GM12865 (cell line): ENCODE data around the gene HINT2.

Experiments
- DNase-seq: peaks from one replicate; pipeline ENCODE4 v3.0.0; 2010; ENCODE audit warnings: low read depth
- H3K4me3 ChIP-seq: 2 replicates; pipeline ENCODE4 v1.5.1; 2011; ENCODE audit warnings: mild to moderate bottlenecking, low read depth, low read length, control low read depth
- TF ChIP-seq, protein P1 (sequence below): IDR thresholded peaks from 2 replicates; pipeline ENCODE4 v1.5.1; 2011; ENCODE audit warnings: low read length, control low read depth, low read depth, inconsistent platforms; ENCODE audit not compliant: insufficient read depth; ENCODE audit errors: missing control alignments

The HINT2 gene

DNA sequence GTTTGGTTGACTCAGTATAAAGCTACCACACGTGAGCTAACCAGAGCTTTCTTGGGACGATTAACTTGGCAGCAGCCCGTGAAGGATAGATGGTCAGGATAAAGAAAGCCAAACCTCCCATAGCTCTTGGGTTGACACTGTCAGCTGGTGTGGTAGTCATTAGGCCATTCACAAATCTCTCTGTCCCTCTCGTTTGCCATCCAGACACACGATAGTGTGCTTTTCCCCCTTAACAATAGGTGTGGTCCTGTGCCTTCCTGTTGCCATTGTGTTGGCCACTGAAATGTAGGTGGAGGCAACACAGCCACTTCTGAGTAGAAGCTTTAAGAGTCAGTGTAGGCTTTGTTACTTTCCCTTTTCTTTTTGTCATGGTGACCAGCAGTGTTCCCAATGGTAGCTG is 43.6 kb upstream of the HINT2 start:
- TF ChIP-seq, protein P1, sequence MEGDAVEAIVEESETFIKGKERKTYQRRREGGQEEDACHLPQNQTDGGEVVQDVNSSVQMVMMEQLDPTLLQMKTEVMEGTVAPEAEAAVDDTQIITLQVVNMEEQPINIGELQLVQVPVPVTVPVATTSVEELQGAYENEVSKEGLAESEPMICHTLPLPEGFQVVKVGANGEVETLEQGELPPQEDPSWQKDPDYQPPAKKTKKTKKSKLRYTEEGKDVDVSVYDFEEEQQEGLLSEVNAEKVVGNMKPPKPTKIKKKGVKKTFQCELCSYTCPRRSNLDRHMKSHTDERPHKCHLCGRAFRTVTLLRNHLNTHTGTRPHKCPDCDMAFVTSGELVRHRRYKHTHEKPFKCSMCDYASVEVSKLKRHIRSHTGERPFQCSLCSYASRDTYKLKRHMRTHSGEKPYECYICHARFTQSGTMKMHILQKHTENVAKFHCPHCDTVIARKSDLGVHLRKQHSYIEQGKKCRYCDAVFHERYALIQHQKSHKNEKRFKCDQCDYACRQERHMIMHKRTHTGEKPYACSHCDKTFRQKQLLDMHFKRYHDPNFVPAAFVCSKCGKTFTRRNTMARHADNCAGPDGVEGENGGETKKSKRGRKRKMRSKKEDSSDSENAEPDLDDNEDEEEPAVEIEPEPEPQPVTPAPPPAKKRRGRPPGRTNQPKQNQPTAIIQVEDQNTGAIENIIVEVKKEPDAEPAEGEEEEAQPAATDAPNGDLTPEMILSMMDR: no peak
- H3K4me3 ChIP-seq: no peak overlapping the region
- no peak for DNase-seq

- no peak overlapping the region for H3K4me3 ChIP-seq
- no peak for DNase-seq
- TF ChIP-seq, protein P1: no peak
Observed at GRCh38 chr9:35856882-35857281, 42.0 kb upstream of the HINT2 start.

DNA sequence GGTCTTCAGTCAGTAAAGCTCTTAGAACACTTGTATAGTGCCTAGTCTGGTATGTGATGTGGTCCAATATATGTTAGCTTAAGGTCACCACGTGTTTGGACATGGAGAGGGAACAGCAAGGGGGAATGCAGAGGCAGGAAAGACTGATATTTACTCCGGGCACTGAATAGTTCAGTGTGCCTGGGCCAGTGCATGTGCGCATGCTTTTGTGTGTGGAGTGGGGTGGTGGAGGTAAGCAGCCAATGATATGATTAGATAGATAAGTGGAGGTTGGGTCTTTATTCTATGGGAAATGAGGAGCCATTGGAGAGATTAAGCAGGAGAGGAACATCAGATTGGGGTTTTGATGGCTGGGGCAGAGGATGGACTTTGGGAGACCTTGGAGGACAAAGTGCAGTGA is 41.4 kb upstream of the HINT2 start:
- DNase-seq: no peak
- H3K4me3 ChIP-seq: no peak overlapping the region
- TF ChIP-seq, protein P1: no peak

DNA sequence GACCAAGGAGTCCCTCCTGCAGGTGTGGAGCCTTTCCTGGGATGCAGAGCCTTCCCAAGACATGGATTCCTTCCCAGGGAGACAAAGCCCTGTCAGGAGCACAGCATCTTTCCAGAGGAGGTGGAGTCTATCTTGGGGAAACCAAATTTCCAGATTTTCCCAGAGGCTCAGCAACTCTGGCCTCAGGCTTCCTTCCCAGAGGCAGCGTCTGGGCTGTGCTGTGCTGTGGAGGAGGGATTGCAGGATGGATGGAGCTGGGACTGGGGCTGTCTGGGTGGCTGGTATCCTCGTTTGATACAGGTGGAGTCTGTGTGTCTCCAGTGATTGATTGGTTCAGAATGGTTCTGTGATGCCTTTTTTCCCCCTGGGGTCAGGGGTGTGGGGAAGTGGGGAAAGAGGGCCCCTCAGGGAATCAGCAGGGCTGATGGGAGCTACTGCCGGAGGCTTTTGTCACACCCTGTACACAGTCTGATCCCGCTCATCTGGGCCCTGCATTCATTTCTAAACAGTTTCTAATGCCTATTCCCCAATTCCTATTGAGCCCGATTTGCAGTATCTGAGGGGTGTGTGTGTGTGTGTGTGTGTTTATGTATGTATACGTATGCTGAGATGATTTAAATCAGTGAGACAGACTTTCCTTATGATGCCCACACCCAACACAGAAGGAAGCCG is 39.4 kb upstream of the HINT2 start:
- TF ChIP-seq, protein P1: no peak
- no peak overlapping the region for H3K4me3 ChIP-seq
- no peak for DNase-seq

DNA sequence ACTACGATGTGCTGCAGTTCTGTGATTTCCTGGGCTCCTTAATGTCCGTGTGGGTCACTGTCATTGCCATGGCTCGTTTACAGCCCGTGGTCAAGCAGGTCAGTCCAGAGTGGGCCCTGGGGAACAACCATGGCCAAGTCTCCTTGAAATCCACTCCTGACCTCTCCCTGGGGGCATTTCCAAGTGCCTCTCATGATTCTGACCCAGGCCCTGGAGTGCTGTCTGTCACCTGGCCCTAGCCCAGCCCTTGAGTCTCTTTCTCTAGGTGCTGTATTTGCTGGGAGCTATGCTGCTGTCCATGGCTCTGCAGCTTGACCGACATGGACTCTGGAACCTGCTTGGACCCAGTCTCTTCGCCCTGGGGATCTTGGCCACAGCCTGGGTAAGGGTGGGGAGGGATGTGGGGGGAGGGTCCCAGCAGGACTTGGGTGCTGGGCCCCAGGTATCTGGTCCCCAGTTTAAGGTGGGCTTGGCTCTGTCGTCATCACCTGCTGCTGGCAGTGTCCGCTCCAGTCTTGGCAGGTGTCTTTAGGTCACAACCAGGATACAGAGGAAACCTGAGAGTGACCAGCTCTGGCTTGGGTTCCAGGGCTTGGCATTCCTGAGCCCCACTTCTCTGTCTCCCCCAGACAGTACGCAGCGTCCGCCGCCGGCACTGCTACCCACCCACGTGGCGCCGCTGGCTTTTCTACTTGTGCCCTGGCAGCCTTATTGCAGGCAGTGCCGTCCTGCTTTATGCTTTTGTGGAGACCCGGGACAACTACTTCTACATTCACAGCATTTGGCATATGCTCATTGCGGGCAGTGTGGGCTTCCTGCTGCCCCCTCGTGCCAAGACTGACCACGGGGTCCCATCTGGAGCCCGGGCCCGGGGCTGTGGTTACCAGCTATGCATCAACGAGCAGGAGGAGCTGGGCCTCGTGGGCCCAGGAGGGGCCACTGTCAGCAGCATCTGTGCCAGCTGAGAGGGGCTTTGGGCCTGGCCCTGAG is 38.3 kb upstream of the HINT2 start:
- no peak overlapping the region for H3K4me3 ChIP-seq
- TF ChIP-seq, protein P1: no peak
- no peak for DNase-seq

DNA sequence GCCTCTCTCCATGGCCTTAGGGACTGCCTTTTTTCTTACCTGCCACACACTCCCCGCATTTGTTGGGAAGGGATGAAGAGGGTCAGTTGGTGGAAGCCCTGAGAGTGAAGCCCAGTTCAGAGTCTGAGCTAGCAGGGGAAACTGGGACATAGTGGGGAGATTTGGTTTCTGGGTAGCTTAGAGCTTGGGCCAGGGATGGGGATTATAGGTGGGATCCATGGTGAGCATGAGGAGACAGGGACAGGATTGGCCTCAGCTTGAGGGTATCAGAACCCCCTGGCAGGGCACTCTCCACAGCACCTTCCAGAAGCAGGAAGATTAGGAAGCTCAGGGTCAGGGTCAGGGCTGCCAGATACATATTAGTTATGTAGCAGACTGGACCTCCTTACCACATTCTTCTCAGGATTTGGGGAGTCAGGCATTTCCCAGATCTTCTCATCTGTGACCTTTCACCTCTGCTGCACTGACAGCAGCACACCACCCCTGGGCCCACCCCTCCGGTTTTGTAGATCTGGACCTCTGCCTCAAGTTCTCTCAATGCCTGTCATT is 37.5 kb upstream of the HINT2 start:
- TF ChIP-seq, protein P1: no peak
- H3K4me3 ChIP-seq: no peak overlapping the region
- DNase-seq: no peak
